IPS-15b (cell line): Measurements from ENCODE around the gene FASLG.
"Not testable (repeated sequence)": the region's sequence is repeated elsewhere in the genome, so short reads cannot be mapped to it uniquely, and the experiment has no call there.

Source experiments
- H3K27me3 ChIP-seq: one replicate; pipeline ENCODE4 v1.6.1; 2013; ENCODE audit warnings: low read length; ENCODE audit not compliant: control insufficient read depth, insufficient read depth
- H3K36me3 ChIP-seq: one replicate; pipeline ENCODE4 v1.6.1; 2013; ENCODE audit warnings: low read length; ENCODE audit not compliant: control insufficient read depth, insufficient read depth
- H3K4me1 ChIP-seq: one replicate; pipeline ENCODE4 v1.6.1; 2013; ENCODE audit warnings: mild to moderate bottlenecking, low read length; ENCODE audit not compliant: control insufficient read depth, insufficient read depth
- H3K4me3 ChIP-seq: one replicate; pipeline ENCODE4 v1.5.1; 2013; ENCODE audit warnings: low read depth, low read length
- H3K9ac ChIP-seq: one replicate; pipeline ENCODE4 v1.6.1; 2013; ENCODE audit warnings: low read depth, mild to moderate bottlenecking, low read length
- H3K9me3 ChIP-seq: one replicate; pipeline ENCODE4 v1.6.1; 2013; ENCODE audit warnings: mild to moderate bottlenecking, low read length; ENCODE audit not compliant: control insufficient read depth, insufficient read depth

The FASLG gene

GRCh38 chr1:172670791-172671190 is 11.9 kb downstream of the FASLG start:
- Histone ChIP-seq H3K4me3 (no peak overlapping the region), H3K36me3 (no peaks in the 10 kb centered on the region), H3K4me1 (no peaks in the 10 kb centered on the region), H3K9me3 (no peaks in the 10 kb centered on the region), H3K9ac (no peak overlapping the region), H3K27me3 (no peaks in the 10 kb centered on the region)

- H3K9ac ChIP-seq = no peak overlapping the region
- H3K9me3 ChIP-seq = no peaks in the 10 kb centered on the region
- no peaks in the 10 kb centered on the region for H3K4me1 ChIP-seq
- H3K36me3 ChIP-seq = no peaks in the 10 kb centered on the region
- H3K4me3 ChIP-seq = no peak overlapping the region
- H3K27me3 ChIP-seq = no peaks in the 10 kb centered on the region
Measured at GRCh38 chr1:172671591-172671990, 12.7 kb downstream of the FASLG start.

- Histone ChIP-seq H3K9ac (no peak overlapping the region), H3K4me3 (no peak overlapping the region), H3K27me3 (no peaks in the 10 kb centered on the region), H3K4me1 (no peaks in the 10 kb centered on the region), H3K9me3 (no peaks in the 10 kb centered on the region), H3K36me3 (no peaks in the 10 kb centered on the region)
Measured at GRCh38 chr1:172672720-172673119, 13.8 kb downstream of the FASLG start.

GRCh38 chr1:172673761-172674160 is 14.9 kb downstream of the FASLG start:
- Histone ChIP-seq H3K4me3 (no peak overlapping the region), H3K36me3 (no peaks in the 10 kb centered on the region), H3K9me3 (no peaks in the 10 kb centered on the region), H3K4me1 (no peaks in the 10 kb centered on the region), H3K9ac (no peak overlapping the region), H3K27me3 (no peaks in the 10 kb centered on the region)

- Histone ChIP-seq H3K36me3 (no peaks in the 10 kb centered on the region), H3K9ac (no peak overlapping the region), H3K4me1 (no peaks in the 10 kb centered on the region)
Measured at GRCh38 chr1:172674831-172675613, 16.1 kb downstream of the FASLG start.

GRCh38 chr1:172679000-172679772 is 20.3 kb downstream of the FASLG start:
- Histone ChIP-seq H3K4me1 (peaks cover 3% of the 10 kb centered on the region), H3K9me3 (no peaks in the 10 kb centered on the region), H3K4me3 (no peak overlapping the region), H3K36me3 (no peaks in the 10 kb centered on the region), H3K9ac (no peak overlapping the region), H3K27me3 (no peaks in the 10 kb centered on the region)

More at GRCh38 chr1:172674831-172675613, 16.1 kb downstream of the FASLG start:
- no peaks in the 10 kb centered on the region for H3K27me3 ChIP-seq
- H3K9me3 ChIP-seq = no peaks in the 10 kb centered on the region
- H3K4me3 ChIP-seq = no peak overlapping the region

- peaks cover 3% of the 10 kb centered on the region for H3K4me1 ChIP-seq
- no peaks in the 10 kb centered on the region for H3K9me3 ChIP-seq
- no peak overlapping the region for H3K9ac ChIP-seq
- no peaks in the 10 kb centered on the region for H3K27me3 ChIP-seq
- H3K4me3 ChIP-seq = no peak overlapping the region
- H3K36me3 ChIP-seq = no peaks in the 10 kb centered on the region
Measured at GRCh38 chr1:172680244-172680643, 21.3 kb downstream of the FASLG start.

- Histone ChIP-seq H3K9ac (no peak overlapping the region), H3K4me1 (peaks cover 3% of the 10 kb centered on the region), H3K36me3 (no peaks in the 10 kb centered on the region)
Measured at GRCh38 chr1:172680733-172681275, 21.9 kb downstream of the FASLG start.

GRCh38 chr1:172682812-172683211 is 23.9 kb downstream of the FASLG start:
- H3K36me3 ChIP-seq = no peaks in the 10 kb centered on the region
- H3K4me3 ChIP-seq = no peak overlapping the region
- H3K27me3 ChIP-seq = no peaks in the 10 kb centered on the region
- peaks cover 3% of the 10 kb centered on the region for H3K4me1 ChIP-seq
- no peaks in the 10 kb centered on the region for H3K9me3 ChIP-seq
- no peak overlapping the region for H3K9ac ChIP-seq

More at GRCh38 chr1:172680733-172681275, 21.9 kb downstream of the FASLG start:
- Histone ChIP-seq H3K4me3 (no peak overlapping the region), H3K9me3 (no peaks in the 10 kb centered on the region), H3K27me3 (no peaks in the 10 kb centered on the region)

GRCh38 chr1:172686143-172686542 is 27.2 kb downstream of the FASLG start:
- Histone ChIP-seq H3K27me3 (no peaks in the 10 kb centered on the region), H3K9ac (no peak overlapping the region), H3K9me3 (no peaks in the 10 kb centered on the region), H3K4me1 (peaks cover 3% of the 10 kb centered on the region), H3K4me3 (no peak overlapping the region), H3K36me3 (no peaks in the 10 kb centered on the region)

- not testable (repeated sequence) for H3K36me3 ChIP-seq, H3K27me3 ChIP-seq, H3K9ac ChIP-seq, H3K4me3 ChIP-seq, H3K4me1 ChIP-seq, H3K9me3 ChIP-seq
Measured at GRCh38 chr1:172688428-172689085, 29.7 kb downstream of the FASLG start.
